Esophagus muscularis mucosa (tissue), 4 donors: ENCODE data around the gene SND1. TPM values are rescaled to one million over a fixed set of nuclear protein-coding genes. Genes with fewer than 3 reads are reported as not detected.

Source experiments
- DNase-seq: peaks from one replicate; pipeline ENCODE4 v3.0.0-alpha.2; 2017; ENCODE audit errors: extremely low spot score
- H3K27ac ChIP-seq, 4 donors: fragments of 200-600 bp; sonication (generic); replicated peaks in 1 of 4; 1 replicate in 3 of 4; 2 replicates in 1 of 4; pipeline ENCODE4 v1.5.1; 2016 to 2019; ENCODE audit warnings: mild to moderate bottlenecking in 1 of 4
- H3K27me3 ChIP-seq, 4 donors: fragments of 200-600 bp; sonication (generic); one replicate each; pipeline versions ENCODE4 v1.5.1 to v1.6.0; 2016 to 2019
- H3K36me3 ChIP-seq, 4 donors: fragments of 200-600 bp; sonication (generic); one replicate each; pipeline ENCODE4 v1.5.1; 2016 to 2019
- H3K4me1 ChIP-seq, 4 donors: fragments of 200-600 bp; sonication (generic); one replicate each; pipeline ENCODE4 v1.5.1; 2016 to 2019
- H3K4me3 ChIP-seq, 4 donors: fragments of 200-600 bp; sonication (generic); 1 replicate in 2 of 4; 2 replicates in 2 of 4; pipeline ENCODE4 v1.5.1; 2016 to 2019; ENCODE audit warnings: mild to moderate bottlenecking in 4 of 4, moderate library complexity in 1 of 4
- H3K9me3 ChIP-seq, 4 donors: fragments of 200-600 bp; sonication (generic); 1 replicate in 3 of 4; 2 replicates in 1 of 4; pipeline ENCODE4 v1.5.1; 2016 to 2019
- CTCF ChIP-seq, 3 experiments: fragments of 200-600 bp in 2 of 3; fragments of 450-650 bp in 1 of 3; sonication (generic) in 2 of 3; IDR thresholded peaks; one replicate each; pipeline ENCODE4 v1.5.1; 2017 to 2019; ENCODE audit warnings: antibody characterized with exemption in 3 of 3, mild to moderate bottlenecking in 2 of 3, moderate library complexity in 1 of 3
- EP300 ChIP-seq: sonication (generic); formaldehyde crosslinking; IDR thresholded peaks from one replicate; pipeline ENCODE4 v1.6.1; 2017; ENCODE audit warnings: antibody characterized with exemption
- POLR2A ChIP-seq: fragments of 450-650 bp; IDR thresholded peaks from one replicate; pipeline ENCODE4 v1.6.1; 2017; ENCODE audit warnings: antibody characterized with exemption, moderate library complexity, mild to moderate bottlenecking, low read depth
- POLR2AphosphoS5 ChIP-seq, 2 donors: sonication (generic); formaldehyde crosslinking; IDR thresholded peaks; one replicate each; pipeline ENCODE4 v1.6.1; 2017; ENCODE audit warnings: antibody characterized with exemption in 2 of 2
- WGBS: methylation state at CpG from one replicate; pipeline ENCODE4 v1.1.5; 2018; 5-methylcytosine and 5-hydroxymethylcytosine counted together
- intact Hi-C: fragments of 100-400 bp; cut with DNase I; formaldehyde crosslinking; loops from one replicate; pipeline ENCODE4 v1.15.1; 2023
- total RNA-seq, 4 donors: library from RNA; depleted of rRNA; stranded (reverse); fragments of >200 nt; gene quantifications; one replicate each; pipeline versions ENCODE4 v1.1.0 to v1.2.1, GENCODE V29; 2016

Gene SND1
- total RNA-seq, 4 donors from 2014 or later: 71.4 to 91.2 (median 81.3) TPM

- no peaks in the 10 kb centered on the region for H3K27me3 ChIP-seq
- 100% methylated on average over 4 of the region's 4 CpGs for WGBS
Measured at GRCh38 chr7:127978421-127978820, 326.4 kb downstream of the SND1 start.

GRCh38 chr7:127979113-127979727 lies 327.2 kb downstream of the SND1 start:
- TF ChIP-seq CTCF (IDR thresholded peaks at IDR 0.05): no peak
- no peak for TF ChIP-seq EP300
- TF ChIP-seq POLR2AphosphoS5 (IDR thresholded peaks at IDR 0.05): no peak
- no peak for TF ChIP-seq POLR2A
- Histone ChIP-seq H3K4me1 (peaks cover under 1 to 11% (median 6%) of the 10 kb centered on the region in 4 donors), H3K9me3 (no peaks in the 10 kb centered on the region), H3K36me3 (no peaks in the 10 kb centered on the region), H3K4me3 (no peak overlapping the region), H3K27ac (no peak overlapping the region), H3K27me3 (no peaks in the 10 kb centered on the region)
- intact Hi-C loops: no loop called here
- WGBS: 96% methylated on average over 9 of the region's 9 CpGs
- DNase-seq: no peak

More at GRCh38 chr7:127978421-127978820, 326.4 kb downstream of the SND1 start:
- Histone ChIP-seq H3K36me3 (no peaks in the 10 kb centered on the region), H3K9me3 (no peaks in the 10 kb centered on the region), H3K27ac (no peak overlapping the region), H3K4me1 (peaks cover 0 to 9% (median 8%) of the 10 kb centered on the region in 4 donors), H3K4me3 (no peak overlapping the region)
- intact Hi-C loops: no loop called here
- no peak for DNase-seq
- no peak for TF ChIP-seq CTCF (IDR thresholded peaks at IDR 0.05)
- TF ChIP-seq EP300: no peak
- TF ChIP-seq POLR2A: no peak
- TF ChIP-seq POLR2AphosphoS5 (IDR thresholded peaks at IDR 0.05): no peak

- H3K4me1 ChIP-seq: peaks cover 0 to 11% (median 7%) of the 10 kb centered on the region in 4 donors
- no peaks in the 10 kb centered on the region for H3K36me3 ChIP-seq
- H3K27me3 ChIP-seq: no peaks in the 10 kb centered on the region
- DNase-seq: no peak
- no peak overlapping the region for H3K27ac ChIP-seq
- intact Hi-C loops: no loop called here
- H3K4me3 ChIP-seq: no peak overlapping the region
- TF ChIP-seq CTCF (IDR thresholded peaks at IDR 0.05) (no peak), POLR2A (no peak), POLR2AphosphoS5 (IDR thresholded peaks at IDR 0.05) (no peak), EP300 (no peak)
- no peaks in the 10 kb centered on the region for H3K9me3 ChIP-seq
Measured at GRCh38 chr7:127979728-127980126, 327.7 kb downstream of the SND1 start.

- TF ChIP-seq POLR2A (no peak), POLR2AphosphoS5 (IDR thresholded peaks at IDR 0.05) (no peak), EP300 (no peak), CTCF (IDR thresholded peaks at IDR 0.05) (no peak)
- no peak overlapping the region for H3K27ac ChIP-seq
- peaks cover 0 to 11% (median 7%) of the 10 kb centered on the region in 4 donors for H3K4me1 ChIP-seq
- 69% methylated on average over 1 of the region's 1 CpG for WGBS
- no peak for DNase-seq
- H3K27me3 ChIP-seq: no peaks in the 10 kb centered on the region
- intact Hi-C loops: no loop called here
- no peaks in the 10 kb centered on the region for H3K9me3 ChIP-seq
- H3K4me3 ChIP-seq: no peak overlapping the region
- H3K36me3 ChIP-seq: no peaks in the 10 kb centered on the region
Measured at GRCh38 chr7:127980901-127981300, 328.9 kb downstream of the SND1 start.

GRCh38 chr7:127981965-127982364 lies 330.0 kb downstream of the SND1 start:
- Histone ChIP-seq H3K4me1 (peaks cover 0 to 14% (median 11%) of the 10 kb centered on the region in 4 donors), H3K27me3 (no peaks in the 10 kb centered on the region), H3K9me3 (no peaks in the 10 kb centered on the region), H3K4me3 (no peak overlapping the region), H3K27ac (no peak overlapping the region), H3K36me3 (no peaks in the 10 kb centered on the region)
- intact Hi-C loops: no loop called here
- 97% methylated on average over 4 of the region's 4 CpGs for WGBS
- DNase-seq: no peak
- TF ChIP-seq POLR2A (no peak), POLR2AphosphoS5 (IDR thresholded peaks at IDR 0.05) (no peak), CTCF (IDR thresholded peaks at IDR 0.05) (no peak), EP300 (no peak)
